Mammary epithelial cell (primary cell): ENCODE results near the gene ARHGAP30.

Experiments used
- EZH2 ChIP-seq: IDR thresholded peaks from 2 replicates; pipeline ENCODE4 v1.6.1; 2012; ENCODE audit warnings: low read length, inconsistent platforms, borderline replicate concordance
- TF ChIP-seq, protein P1 (sequence below), 2 donors: IDR thresholded peaks in 1 of 2; conservative IDR thresholded peaks in 1 of 2; 2 replicates each; pipeline ENCODE4 v1.5.1; 2011 to 2012; ENCODE audit warnings: inconsistent platforms in 2 of 2, low read length in 2 of 2, mild to moderate bottlenecking in 2 of 2, control low read depth in 1 of 2, low read depth in 1 of 2; ENCODE audit not compliant: insufficient read depth in 1 of 2; ENCODE audit errors: extremely low read depth in 1 of 2

DNA sequence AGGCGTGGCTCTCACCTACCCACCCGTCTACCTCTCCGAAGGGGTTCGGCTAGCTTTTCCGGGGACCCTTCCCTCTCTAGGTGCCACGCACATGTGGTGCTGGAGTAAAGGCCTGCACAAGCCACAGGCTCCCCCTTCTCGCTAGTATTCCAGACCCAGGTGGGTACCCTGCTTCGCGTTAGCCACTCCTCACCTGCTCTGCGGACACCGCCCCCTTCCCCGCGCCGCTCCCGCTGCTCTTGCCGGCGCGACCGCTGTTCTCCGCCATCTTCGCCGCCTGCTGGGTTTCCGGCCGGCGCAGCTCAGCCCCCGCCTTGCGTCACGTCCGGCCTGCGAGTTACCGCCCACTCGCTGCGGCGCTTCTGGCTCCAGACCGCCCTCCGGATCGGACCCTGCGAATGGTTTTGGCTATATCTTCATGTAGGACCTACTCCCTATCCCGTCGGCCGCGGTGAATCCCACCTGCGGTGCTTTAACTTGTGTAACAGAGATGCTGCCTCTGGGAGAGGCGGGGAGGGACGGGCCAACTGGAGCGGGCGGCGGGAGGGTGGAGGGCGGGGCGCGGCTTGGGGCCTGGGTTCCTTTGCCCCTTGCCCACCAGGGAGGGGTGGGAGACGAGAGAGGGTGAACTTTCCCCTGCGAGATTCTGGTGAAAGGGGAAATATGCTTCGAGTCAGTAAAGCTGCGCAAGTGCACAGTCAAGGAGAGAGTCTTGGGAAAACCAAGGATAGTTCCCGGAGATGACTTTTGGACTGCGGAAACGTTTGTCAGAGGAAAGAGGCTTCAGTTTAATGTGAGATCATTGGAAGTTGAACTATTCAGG, 48.3 kb upstream of the ARHGAP30 start, which contains the start of the genes NIT1 and PFDN2:
- TF ChIP-seq, protein P1, sequence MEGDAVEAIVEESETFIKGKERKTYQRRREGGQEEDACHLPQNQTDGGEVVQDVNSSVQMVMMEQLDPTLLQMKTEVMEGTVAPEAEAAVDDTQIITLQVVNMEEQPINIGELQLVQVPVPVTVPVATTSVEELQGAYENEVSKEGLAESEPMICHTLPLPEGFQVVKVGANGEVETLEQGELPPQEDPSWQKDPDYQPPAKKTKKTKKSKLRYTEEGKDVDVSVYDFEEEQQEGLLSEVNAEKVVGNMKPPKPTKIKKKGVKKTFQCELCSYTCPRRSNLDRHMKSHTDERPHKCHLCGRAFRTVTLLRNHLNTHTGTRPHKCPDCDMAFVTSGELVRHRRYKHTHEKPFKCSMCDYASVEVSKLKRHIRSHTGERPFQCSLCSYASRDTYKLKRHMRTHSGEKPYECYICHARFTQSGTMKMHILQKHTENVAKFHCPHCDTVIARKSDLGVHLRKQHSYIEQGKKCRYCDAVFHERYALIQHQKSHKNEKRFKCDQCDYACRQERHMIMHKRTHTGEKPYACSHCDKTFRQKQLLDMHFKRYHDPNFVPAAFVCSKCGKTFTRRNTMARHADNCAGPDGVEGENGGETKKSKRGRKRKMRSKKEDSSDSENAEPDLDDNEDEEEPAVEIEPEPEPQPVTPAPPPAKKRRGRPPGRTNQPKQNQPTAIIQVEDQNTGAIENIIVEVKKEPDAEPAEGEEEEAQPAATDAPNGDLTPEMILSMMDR (conservative IDR thresholded peaks at IDR 0.05 in 1 of 2, IDR thresholded peaks at IDR 0.05 in 1 of 2; ENCODE audit: extremely low read depth in 1 of 2, insufficient read depth in 1 of 2, low read depth in 1 of 2, low read length in 2 of 2), result no peak
- no peak for TF ChIP-seq EZH2
